GM12878 (cell line): Measurements from ENCODE around the gene TMPRSS15. TPM values are rescaled to one million over a fixed set of nuclear protein-coding genes. Genes with fewer than 3 reads are reported as not detected.

Source experiments
- ATAC-seq: fragments of 200-7000 bp; cut with Tn5 transposase; 3 replicates; pipeline ENCODE4 v1.9.1; 2020; ENCODE audit warnings: mild to moderate bottlenecking, moderate library complexity
- BruUV-seq: library from RNA; stranded (reverse); fragments of 400-500 nt; replicated peaks from 2 replicates; lab custom pipeline; 2021; lab: Mats Ljungman, UMichigan
- CTCF ChIA-PET: fragments of 300-600 bp; sonication (Branson Sonifier 250); formaldehyde crosslinking; extraction: SDS; loops from one replicate; lab custom pipeline; 2021; ENCODE audit warnings: inconsistent platforms; lab: Yijun Ruan, JAX
- POLR2A ChIA-PET: fragments of 350-600 bp; formaldehyde crosslinking; extraction: SDS; loops from one replicate; lab custom pipeline; 2021; ENCODE audit warnings: inconsistent platforms; lab: Charles Lee
- RAD21 ChIA-PET: fragments of 300-600 bp; sonication (Branson Sonifier 250); formaldehyde crosslinking; loops from one replicate; lab custom pipeline; 2023; ENCODE audit warnings: antibody characterized with exemption; ENCODE audit not compliant: unreplicated experiment; lab: Charles Lee
- SMC1A ChIA-PET: fragments of 300-600 bp; sonication (Branson Sonifier 250); formaldehyde crosslinking; loops from one replicate; lab custom pipeline; 2023; ENCODE audit not compliant: unreplicated experiment, uncharacterized antibody; lab: Charles Lee
- DNase-seq: peaks from one replicate; pipeline ENCODE4 v3.0.0-alpha.2; 2011; ENCODE audit warnings: low read depth, low spot score
- FAIRE-seq: peaks from 3 replicates; lab custom pipeline; 2011; peaks lifted over from hg19 to GRCh38; lab: Jason Lieb, UNC
- H2AFZ ChIP-seq: 2 replicates; pipeline ENCODE4 v1.6.0; 2011; ENCODE audit warnings: low read depth, low read length, control low read depth; ENCODE audit not compliant: control insufficient read depth
- H3K27ac ChIP-seq: 2 replicates; pipeline ENCODE4 v1.5.1; 2011; ENCODE audit warnings: control low read depth; ENCODE audit not compliant: control insufficient read depth, insufficient read depth
- H3K27me3 ChIP-seq, 2 experiments: replicated peaks in 1 of 2; 2 replicates each; pipeline versions ENCODE4 v1.6.0 to v1.6.1; 2011; ENCODE audit warnings: low read length in 1 of 2; ENCODE audit not compliant: control insufficient read depth in 2 of 2, insufficient read depth in 2 of 2
- H3K36me3 ChIP-seq, 2 experiments: 2 replicates each; pipeline ENCODE4 v1.5.1; 2011; ENCODE audit warnings: low read length in 1 of 2; ENCODE audit not compliant: control insufficient read depth in 2 of 2, insufficient read depth in 2 of 2
- H3K4me1 ChIP-seq: 2 replicates; pipeline ENCODE4 v1.6.1; 2011; ENCODE audit warnings: mild to moderate bottlenecking, low read length, moderate library complexity, mixed read lengths; ENCODE audit not compliant: control insufficient read depth, insufficient read depth
- H3K4me2 ChIP-seq: 2 replicates; pipeline ENCODE4 v1.6.0; 2011; ENCODE audit warnings: control low read depth; ENCODE audit not compliant: control insufficient read depth, insufficient read depth
- H3K4me3 ChIP-seq: fragments of 200-600 bp; sonication (generic); 2 replicates; pipeline ENCODE4 v1.5.1; 2016
- H3K79me2 ChIP-seq: 2 replicates; pipeline ENCODE4 v1.6.0; 2011; ENCODE audit warnings: low read length; ENCODE audit not compliant: control insufficient read depth, insufficient read depth
- H3K9ac ChIP-seq: 2 replicates; pipeline ENCODE4 v1.8.0; 2011; ENCODE audit warnings: low read length, control low read depth, mixed read lengths; ENCODE audit not compliant: control insufficient read depth, insufficient read depth
- H3K9me3 ChIP-seq: replicated peaks from 3 replicates; pipeline ENCODE4 v1.5.1; 2011; ENCODE audit warnings: mild to moderate bottlenecking, low read length; ENCODE audit not compliant: control insufficient read depth, insufficient read depth
- H4K20me1 ChIP-seq: 2 replicates; pipeline ENCODE4 v1.6.0; 2011; ENCODE audit not compliant: control insufficient read depth, insufficient read depth
- CHD2 ChIP-seq: IDR thresholded peaks from 2 replicates; pipeline ENCODE4 v1.6.1; 2011; ENCODE audit warnings: low read depth, low read length, improper control_type of control experiment, borderline replicate concordance
- ETV6 ChIP-seq, 2 experiments: fragments of 450-650 bp in 1 of 2; IDR thresholded peaks in 1 of 2; conservative IDR thresholded peaks in 1 of 2; 2 replicates each; pipeline ENCODE4 v1.6.1; 2014; ENCODE audit warnings: antibody characterized with exemption in 1 of 2, borderline replicate concordance in 1 of 2, low read depth in 1 of 2, mild to moderate bottlenecking in 1 of 2, moderate library complexity in 1 of 2
- NBN ChIP-seq: fragments of 450-650 bp; IDR thresholded peaks from 2 replicates; pipeline ENCODE4 v1.6.1; 2016
- NFIC ChIP-seq: IDR thresholded peaks from 2 replicates; pipeline ENCODE4 v1.6.1; 2012; ENCODE audit warnings: low read depth, mild to moderate bottlenecking, inconsistent platforms, low read length, moderate library complexity
- PML ChIP-seq: IDR thresholded peaks from 2 replicates; pipeline ENCODE4 v1.6.1; 2012; ENCODE audit warnings: low read length, inconsistent platforms
- POLR2A ChIP-seq: IDR thresholded peaks from 2 replicates; pipeline ENCODE4 v1.6.1; 2011; ENCODE audit warnings: low read depth, mild to moderate bottlenecking, low read length
- RB1 ChIP-seq: fragments of 450-650 bp; formaldehyde crosslinking; IDR thresholded peaks from 2 replicates; pipeline ENCODE4 v1.6.1; 2017; ENCODE audit warnings: mild to moderate bottlenecking, borderline replicate concordance
- SP1 ChIP-seq: IDR thresholded peaks from one replicate; pipeline ENCODE4 v1.6.1; 2011; ENCODE audit warnings: low read depth, low read length
- TCF12 ChIP-seq: IDR thresholded peaks from 2 replicates; pipeline ENCODE4 v1.6.1; 2011; ENCODE audit warnings: low read depth, mild to moderate bottlenecking, low read length
- WGBS: methylation state at CpG from one replicate; pipeline ENCODE4 v1.1.6; 2016; ENCODE audit warnings: low lambda C conversion rate; ENCODE audit not compliant: insufficient replicate concordance, insufficient coverage; ENCODE audit errors: missing lambda C conversion rate; 5-methylcytosine and 5-hydroxymethylcytosine counted together
- in situ Hi-C: fragments of 300-500 bp; cut with MboI; formaldehyde crosslinking; loops from 9 replicates; pipeline ENCODE4 v1.14.3; 2018; ENCODE audit warnings: mixed read lengths
- intact Hi-C: fragments of 100-400 bp; cut with micrococcal nuclease; formaldehyde crosslinking; loops from one replicate; pipeline ENCODE4 v1.14.2; 2022; ENCODE audit not compliant: unreplicated experiment
- polyA plus RNA-seq, 11 experiments: library from polyadenylated mRNA; depleted of rRNA in 4 of 11; unstranded in 6 of 11; stranded (reverse) in 5 of 11; fragments of >200 nt; fragmentation: Nextera tagmentation in 4 of 11; fragmentation: Illumina TruSeq in 1 of 11; extraction: Ambion mirVana in 4 of 11; extraction: Trizol in 1 of 11; gene quantifications; 1 replicate in 1 of 11; 2 replicates in 10 of 11; pipeline versions ENCODE4 v1.2.1 to v1.2.3, GENCODE V29; 2011 to 2016; ENCODE audit warnings: inconsistent platforms in 2 of 11, missing spikeins in 2 of 11, low read depth in 1 of 11
- total RNA-seq, 4 experiments: library from RNA; depleted of rRNA in 3 of 4; stranded (reverse); fragments of >200 nt in 3 of 4; fragmentation: Illumina TruSeq in 1 of 4; extraction: Trizol in 1 of 4; gene quantifications; 2 replicates each; pipeline versions ENCODE4 v1.2.1 to v1.2.3, GENCODE V29; 2013 to 2021
- TF ChIP-seq, protein P1 (sequence below): fragments of 450-650 bp; IDR thresholded peaks from 2 replicates; pipeline ENCODE4 v1.6.1; 2017; ENCODE audit warnings: mild to moderate bottlenecking
- TF ChIP-seq, protein P2 (sequence below): fragments of 450-650 bp; formaldehyde crosslinking; IDR thresholded peaks from 2 replicates; pipeline ENCODE4 v1.5.0; 2022; ENCODE audit warnings: mild to moderate bottlenecking, missing genetic modification characterization

The TMPRSS15 gene
- total and polyA plus RNA-seq, 10 of the 15 experiments (the other 5 are each of a cell fraction or from before 2014, with no cell fraction given) = 0.02 to 0.11 TPM; not detected in 8

DNA sequence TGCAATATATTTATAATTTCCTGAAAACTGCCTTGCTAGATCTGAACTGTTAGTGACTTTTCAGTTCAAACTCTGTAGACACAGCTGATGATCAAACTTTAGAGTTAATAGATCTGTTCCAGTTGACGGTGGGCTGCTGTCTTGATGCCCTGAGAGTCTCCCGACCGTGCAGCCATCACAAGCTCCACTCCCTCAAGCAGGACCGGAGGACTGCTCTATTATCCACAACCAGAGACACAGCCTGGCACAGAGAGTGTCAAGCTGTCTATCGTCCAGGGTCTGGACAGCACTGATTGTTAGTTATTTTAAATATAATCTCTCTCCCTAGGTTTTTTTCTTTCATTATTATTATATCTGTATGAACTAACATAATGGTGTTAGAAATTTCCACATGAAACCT is 150.9 kb downstream of the TMPRSS15 start:
- WGBS = 37% methylated on average over 5 of the region's 5 CpGs
- no peak overlapping the region for H2AFZ ChIP-seq
- TF ChIP-seq POLR2A (no peak), CHD2 (no peak), NBN (no peak), TCF12 (no peak), SP1 (no peak), RB1 (no peak)
- TF ChIP-seq, protein P1, sequence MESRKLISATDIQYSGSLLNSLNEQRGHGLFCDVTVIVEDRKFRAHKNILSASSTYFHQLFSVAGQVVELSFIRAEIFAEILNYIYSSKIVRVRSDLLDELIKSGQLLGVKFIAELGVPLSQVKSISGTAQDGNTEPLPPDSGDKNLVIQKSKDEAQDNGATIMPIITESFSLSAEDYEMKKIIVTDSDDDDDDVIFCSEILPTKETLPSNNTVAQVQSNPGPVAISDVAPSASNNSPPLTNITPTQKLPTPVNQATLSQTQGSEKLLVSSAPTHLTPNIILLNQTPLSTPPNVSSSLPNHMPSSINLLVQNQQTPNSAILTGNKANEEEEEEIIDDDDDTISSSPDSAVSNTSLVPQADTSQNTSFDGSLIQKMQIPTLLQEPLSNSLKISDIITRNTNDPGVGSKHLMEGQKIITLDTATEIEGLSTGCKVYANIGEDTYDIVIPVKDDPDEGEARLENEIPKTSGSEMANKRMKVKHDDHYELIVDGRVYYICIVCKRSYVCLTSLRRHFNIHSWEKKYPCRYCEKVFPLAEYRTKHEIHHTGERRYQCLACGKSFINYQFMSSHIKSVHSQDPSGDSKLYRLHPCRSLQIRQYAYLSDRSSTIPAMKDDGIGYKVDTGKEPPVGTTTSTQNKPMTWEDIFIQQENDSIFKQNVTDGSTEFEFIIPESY = no peak
- FAIRE-seq (no peak), DNase-seq (no peak), ATAC-seq (no peak)
- POLR2A ChIA-PET = no interaction called here
- H3K27me3 ChIP-seq = no peaks in the 10 kb centered on the region
- intact Hi-C loops = no loop called here
- H3K9ac ChIP-seq = no peak overlapping the region
- no peaks in the 10 kb centered on the region for H3K9me3 ChIP-seq
- no peaks in the 10 kb centered on the region for H3K36me3 ChIP-seq
- RAD21 ChIA-PET = no interaction called here
- H3K4me3 ChIP-seq = no peak overlapping the region
- no peaks in the 10 kb centered on the region for H3K4me1 ChIP-seq
- CTCF ChIA-PET = no interaction called here
- in situ Hi-C loops = no loop called here
- SMC1A ChIA-PET = no interaction called here
- no peaks in the 10 kb centered on the region for H3K79me2 ChIP-seq
- H3K4me2 ChIP-seq = no peak overlapping the region
- no peak overlapping the region for H3K27ac ChIP-seq
- H4K20me1 ChIP-seq = no peaks in the 10 kb centered on the region
- no TSS peak for BruUV-seq

DNA sequence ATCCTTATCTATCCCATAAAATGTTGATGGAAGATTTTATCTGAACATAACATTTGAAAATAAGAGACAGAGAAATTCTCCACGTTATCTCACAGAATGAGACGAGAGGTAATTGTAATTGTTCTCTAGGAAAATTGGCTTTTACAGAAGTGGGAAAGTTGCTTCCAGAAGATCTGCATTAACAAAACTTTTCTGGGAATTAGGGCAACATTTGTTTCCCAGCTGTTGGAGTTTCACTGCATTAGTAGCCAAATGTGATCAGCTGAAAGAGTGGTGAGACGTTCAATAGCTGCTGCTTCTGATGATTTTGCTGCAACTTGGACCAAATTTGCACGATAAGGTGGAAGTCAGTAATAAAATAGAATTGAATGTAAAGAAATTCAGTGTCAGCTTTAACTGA is 151.3 kb downstream of the TMPRSS15 start:
- ChIA-PET CTCF (no interaction called here), POLR2A (no interaction called here), SMC1A (no interaction called here), RAD21 (no interaction called here)
- in situ Hi-C loops (no loop called here), intact Hi-C loops (no loop called here)
- Histone ChIP-seq H3K4me3 (no peak overlapping the region), H2AFZ (no peak overlapping the region), H3K4me2 (no peak overlapping the region), H3K27me3 (no peaks in the 10 kb centered on the region), H3K79me2 (no peaks in the 10 kb centered on the region), H3K9me3 (no peaks in the 10 kb centered on the region), H4K20me1 (no peaks in the 10 kb centered on the region), H3K27ac (no peak overlapping the region), H3K9ac (no peak overlapping the region), H3K36me3 (no peaks in the 10 kb centered on the region), H3K4me1 (no peaks in the 10 kb centered on the region)
- DNase-seq (no peak), FAIRE-seq (no peak), ATAC-seq (no peak)
- WGBS = 28% methylated on average over 4 of the region's 4 CpGs
- BruUV-seq = no TSS peak
- TF ChIP-seq NFIC (no peak), PML (no peak), ETV6 (conservative IDR thresholded peaks at IDR 0.05 in 1 of 2, IDR thresholded peaks at IDR 0.05 in 1 of 2; ENCODE audit: borderline replicate concordance in 1 of 2, low read depth in 1 of 2) (no peak)
- TF ChIP-seq, protein P2, sequence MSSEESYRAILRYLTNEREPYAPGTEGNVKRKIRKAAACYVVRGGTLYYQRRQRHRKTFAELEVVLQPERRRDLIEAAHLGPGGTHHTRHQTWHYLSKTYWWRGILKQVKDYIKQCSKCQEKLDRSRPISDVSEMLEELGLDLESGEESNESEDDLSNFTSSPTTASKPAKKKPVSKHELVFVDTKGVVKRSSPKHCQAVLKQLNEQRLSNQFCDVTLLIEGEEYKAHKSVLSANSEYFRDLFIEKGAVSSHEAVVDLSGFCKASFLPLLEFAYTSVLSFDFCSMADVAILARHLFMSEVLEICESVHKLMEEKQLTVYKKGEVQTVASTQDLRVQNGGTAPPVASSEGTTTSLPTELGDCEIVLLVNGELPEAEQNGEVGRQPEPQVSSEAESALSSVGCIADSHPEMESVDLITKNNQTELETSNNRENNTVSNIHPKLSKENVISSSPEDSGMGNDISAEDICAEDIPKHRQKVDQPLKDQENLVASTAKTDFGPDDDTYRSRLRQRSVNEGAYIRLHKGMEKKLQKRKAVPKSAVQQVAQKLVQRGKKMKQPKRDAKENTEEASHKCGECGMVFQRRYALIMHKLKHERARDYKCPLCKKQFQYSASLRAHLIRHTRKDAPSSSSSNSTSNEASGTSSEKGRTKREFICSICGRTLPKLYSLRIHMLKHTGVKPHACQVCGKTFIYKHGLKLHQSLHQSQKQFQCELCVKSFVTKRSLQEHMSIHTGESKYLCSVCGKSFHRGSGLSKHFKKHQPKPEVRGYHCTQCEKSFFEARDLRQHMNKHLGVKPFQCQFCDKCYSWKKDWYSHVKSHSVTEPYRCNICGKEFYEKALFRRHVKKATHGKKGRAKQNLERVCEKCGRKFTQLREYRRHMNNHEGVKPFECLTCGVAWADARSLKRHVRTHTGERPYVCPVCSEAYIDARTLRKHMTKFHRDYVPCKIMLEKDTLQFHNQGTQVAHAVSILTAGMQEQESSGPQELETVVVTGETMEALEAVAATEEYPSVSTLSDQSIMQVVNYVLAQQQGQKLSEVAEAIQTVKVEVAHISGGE (CRISPR knock-in tag) = no peak
